PC-9 (cell line): ENCODE data around the gene ALMS1. TPM values are rescaled to one million over a fixed set of nuclear protein-coding genes. Genes with fewer than 3 reads are reported as not detected.

Experiments used
- BruUV-seq: library from RNA; stranded (reverse); fragments of 400-500 nt; replicated peaks from 2 replicates; lab custom pipeline; 2021; lab: Mats Ljungman, UMichigan
- CTCF ChIA-PET: fragments of 300-600 bp; sonication (Branson Sonifier 250); formaldehyde crosslinking; loops from one replicate; lab custom pipeline; 2022; ENCODE audit warnings: antibody characterized with exemption; lab: Charles Lee
- POLR2A ChIA-PET: fragments of 300-600 bp; sonication (Branson Sonifier 250); formaldehyde crosslinking; loops from one replicate; lab custom pipeline; 2022; ENCODE audit warnings: antibody characterized with exemption; ENCODE audit not compliant: unreplicated experiment; lab: Charles Lee
- DNase-seq, 2 experiments: peaks; one replicate each; pipeline versions ENCODE4 v3.0.0 to v3.0.0-alpha.2; 2015 to 2022; ENCODE audit warnings: mixed read lengths in 1 of 2
- H2AFZ ChIP-seq: fragments of 200-600 bp; sonication (generic); 2 replicates; pipeline ENCODE4 v1.8.1; 2017; ENCODE audit warnings: antibody characterized with exemption
- H3F3A ChIP-seq: fragments of 200-600 bp; sonication (generic); 2 replicates; pipeline ENCODE4 v1.8.1; 2017; ENCODE audit warnings: antibody characterized with exemption, mild to moderate bottlenecking, low read depth; ENCODE audit not compliant: insufficient read depth
- H3K27ac ChIP-seq: fragments of 200-600 bp; sonication (generic); 2 replicates; pipeline ENCODE4 v1.6.1; 2016; ENCODE audit warnings: mixed run types
- H3K27me3 ChIP-seq: fragments of 200-600 bp; sonication (generic); 2 replicates; pipeline ENCODE4 v1.6.1; 2016; ENCODE audit warnings: low read depth, mixed run types; ENCODE audit not compliant: insufficient read depth
- H3K36me3 ChIP-seq: fragments of 200-600 bp; sonication (generic); 2 replicates; pipeline ENCODE4 v1.6.1; 2016; ENCODE audit warnings: low read depth, mixed run types
- H3K4me1 ChIP-seq: fragments of 200-600 bp; sonication (generic); replicated peaks from 2 replicates; pipeline ENCODE4 v1.6.1; 2016; ENCODE audit warnings: mixed run types; ENCODE audit not compliant: insufficient read depth
- H3K4me2 ChIP-seq: fragments of 200-600 bp; sonication (generic); 2 replicates; pipeline ENCODE4 v1.6.1; 2017; ENCODE audit warnings: mixed run types
- H3K4me3 ChIP-seq: fragments of 200-600 bp; sonication (generic); 2 replicates; pipeline ENCODE4 v1.6.1; 2016; ENCODE audit warnings: mixed run types
- H3K79me2 ChIP-seq: fragments of 200-600 bp; sonication (generic); 2 replicates; pipeline ENCODE4 v1.6.1; 2017; ENCODE audit warnings: low read depth, mixed run types
- H3K9me2 ChIP-seq: fragments of 200-600 bp; sonication (generic); 2 replicates; pipeline ENCODE4 v1.8.1; 2017; ENCODE audit warnings: mild to moderate bottlenecking; ENCODE audit not compliant: insufficient read depth
- H3K9me3 ChIP-seq: fragments of 200-600 bp; sonication (generic); 2 replicates; pipeline ENCODE4 v1.8.1; 2016; ENCODE audit warnings: low read depth; ENCODE audit not compliant: insufficient read depth
- H4K20me1 ChIP-seq: fragments of 200-600 bp; sonication (generic); 2 replicates; pipeline ENCODE4 v1.8.1; 2017; ENCODE audit not compliant: insufficient read depth
- EZH2 ChIP-seq: fragments of 200-600 bp; sonication (generic); IDR thresholded peaks from 2 replicates; pipeline ENCODE4 v1.8.0; 2017; ENCODE audit warnings: antibody characterized with exemption, low read depth
- intact Hi-C: fragments of 100-400 bp; cut with micrococcal nuclease; formaldehyde crosslinking; loops from one replicate; pipeline ENCODE4 v1.10.0; 2022; ENCODE audit not compliant: unreplicated experiment
- total RNA-seq: library from RNA; stranded (reverse); gene quantifications from 2 replicates; pipeline ENCODE4 v1.2.3, GENCODE V29; 2021
- TF ChIP-seq, protein P1 (sequence below): fragments of 200-600 bp; sonication (generic); conservative IDR thresholded peaks from 2 replicates; pipeline ENCODE4 v1.6.1; 2017; ENCODE audit warnings: mixed run types, antibody characterized with exemption, mild to moderate bottlenecking, moderate library complexity

ALMS1 gene
- total RNA-seq, 1 experiment from 2014 or later, result 16.7 TPM

DNA sequence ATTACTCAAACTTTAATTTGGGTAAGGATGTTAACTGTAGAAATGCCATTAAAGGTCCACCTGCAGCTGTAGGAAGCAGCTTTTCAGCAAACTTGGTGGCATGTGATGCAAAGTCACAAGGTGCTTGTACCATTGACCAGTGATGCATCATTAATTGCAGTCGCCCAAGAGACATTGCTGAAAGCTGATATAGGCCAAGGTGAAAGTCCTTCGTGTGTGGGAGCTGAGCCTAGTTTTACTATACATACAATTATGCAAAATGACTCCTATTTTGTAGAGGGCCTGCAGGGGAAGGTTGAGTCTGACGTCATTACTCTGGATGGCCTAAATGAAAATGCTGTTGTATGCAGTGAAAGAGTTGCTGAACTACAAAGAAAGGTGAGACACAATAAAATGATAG, 40.5 kb downstream of the ALMS1 start:
- Histone ChIP-seq H3F3A (no peaks in the 10 kb centered on the region), H3K79me2 (no peaks in the 10 kb centered on the region), H3K9me2 (no peaks in the 10 kb centered on the region; the same call in 1 of the 2 replicates), H4K20me1 (no peaks in the 10 kb centered on the region), H3K27me3 (no peaks in the 10 kb centered on the region), H3K4me3 (no peak overlapping the region), H3K36me3 (0 out of 2 replicates have a peak, but pooled peaks cover 5% of the 10 kb centered on the region), H2AFZ (no peak overlapping the region), H3K4me2 (no peak overlapping the region), H3K9me3 (no peaks in the 10 kb centered on the region), H3K27ac (no peak overlapping the region), H3K4me1 (no peaks in the 10 kb centered on the region)
- BruUV-seq, result no TSS peak
- TF ChIP-seq EZH2, result no peak
- TF ChIP-seq, protein P1, sequence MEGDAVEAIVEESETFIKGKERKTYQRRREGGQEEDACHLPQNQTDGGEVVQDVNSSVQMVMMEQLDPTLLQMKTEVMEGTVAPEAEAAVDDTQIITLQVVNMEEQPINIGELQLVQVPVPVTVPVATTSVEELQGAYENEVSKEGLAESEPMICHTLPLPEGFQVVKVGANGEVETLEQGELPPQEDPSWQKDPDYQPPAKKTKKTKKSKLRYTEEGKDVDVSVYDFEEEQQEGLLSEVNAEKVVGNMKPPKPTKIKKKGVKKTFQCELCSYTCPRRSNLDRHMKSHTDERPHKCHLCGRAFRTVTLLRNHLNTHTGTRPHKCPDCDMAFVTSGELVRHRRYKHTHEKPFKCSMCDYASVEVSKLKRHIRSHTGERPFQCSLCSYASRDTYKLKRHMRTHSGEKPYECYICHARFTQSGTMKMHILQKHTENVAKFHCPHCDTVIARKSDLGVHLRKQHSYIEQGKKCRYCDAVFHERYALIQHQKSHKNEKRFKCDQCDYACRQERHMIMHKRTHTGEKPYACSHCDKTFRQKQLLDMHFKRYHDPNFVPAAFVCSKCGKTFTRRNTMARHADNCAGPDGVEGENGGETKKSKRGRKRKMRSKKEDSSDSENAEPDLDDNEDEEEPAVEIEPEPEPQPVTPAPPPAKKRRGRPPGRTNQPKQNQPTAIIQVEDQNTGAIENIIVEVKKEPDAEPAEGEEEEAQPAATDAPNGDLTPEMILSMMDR, result no peak
- ChIA-PET POLR2A (no interaction called here), CTCF (no interaction called here)
- intact Hi-C loops, result no loop called here
- DNase-seq, result no peak

DNA sequence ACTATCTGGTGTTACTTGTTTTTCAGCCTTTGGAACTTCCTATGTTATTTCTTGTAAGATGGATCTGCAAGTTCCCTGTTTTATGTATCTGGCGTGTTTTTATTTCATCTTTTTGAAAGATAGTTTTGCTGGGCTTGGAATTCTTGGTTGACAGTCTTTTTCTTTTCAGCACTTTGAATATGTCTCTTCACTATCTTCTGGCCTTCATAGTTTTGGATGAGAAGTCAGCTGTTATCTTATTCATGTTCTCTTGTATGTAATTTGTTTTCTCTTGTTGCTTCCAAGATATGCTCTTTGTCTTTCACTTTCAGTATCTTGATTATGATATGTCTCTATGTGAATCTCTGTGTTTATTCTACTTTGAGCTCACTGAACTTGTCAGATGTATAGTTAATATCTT, 50.4 kb downstream of the ALMS1 start:
- H3K27me3 ChIP-seq, result no peaks in the 10 kb centered on the region
- H3K4me3 ChIP-seq, result no peak overlapping the region
- no peak overlapping the region for H3K4me2 ChIP-seq
- no peak overlapping the region for H2AFZ ChIP-seq
- BruUV-seq, result no TSS peak
- H3K27ac ChIP-seq, result no peak overlapping the region
- ChIA-PET CTCF (no interaction called here), POLR2A (no interaction called here)
- H3K9me2 ChIP-seq, result no peaks in the 10 kb centered on the region; the same call in 1 of the 2 replicates
- H4K20me1 ChIP-seq, result no peaks in the 10 kb centered on the region
- no peaks in the 10 kb centered on the region for H3K79me2 ChIP-seq
- no peak for DNase-seq
- 0 out of 2 replicates have a peak, but pooled peaks cover 13% of the 10 kb centered on the region for H3K36me3 ChIP-seq
- no peaks in the 10 kb centered on the region for H3K4me1 ChIP-seq
- intact Hi-C loops, result no loop called here
- peaks cover 9% of the 10 kb centered on the region for H3K9me3 ChIP-seq
- no peak for TF ChIP-seq EZH2
- H3F3A ChIP-seq, result no peaks in the 10 kb centered on the region

DNA sequence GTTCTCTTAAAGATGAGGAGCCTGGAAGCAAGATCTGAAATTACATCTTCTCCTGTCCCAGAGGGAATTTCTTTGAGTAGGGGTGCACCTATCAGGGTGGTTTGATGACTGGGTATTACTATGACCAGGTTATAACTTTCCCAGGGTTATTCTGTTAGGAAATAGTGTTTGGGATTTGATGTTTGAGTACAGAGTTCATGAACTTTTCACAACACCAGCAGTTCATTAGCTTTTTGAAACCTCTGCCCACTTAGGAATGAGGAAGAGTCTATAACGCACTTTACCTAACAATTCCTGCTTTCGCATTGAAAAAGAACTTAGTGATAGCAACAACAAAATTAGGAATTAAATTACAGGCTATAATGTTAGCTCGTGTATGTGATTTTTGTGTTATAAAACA, 58.6 kb downstream of the ALMS1 start:
- H3K9me3 ChIP-seq, result no peaks in the 10 kb centered on the region
- POLR2A ChIA-PET, result no interaction called here
- CTCF ChIA-PET, result no interaction called here
- H3K9me2 ChIP-seq, result no peaks in the 10 kb centered on the region
- no peak overlapping the region for H3K27ac ChIP-seq
- no peak for TF ChIP-seq EZH2
- TF ChIP-seq, protein P1, result no peak
- H3K4me1 ChIP-seq, result no peaks in the 10 kb centered on the region
- H4K20me1 ChIP-seq, result no peaks in the 10 kb centered on the region
- H3K79me2 ChIP-seq, result no peaks in the 10 kb centered on the region
- no peak overlapping the region for H2AFZ ChIP-seq
- H3K4me2 ChIP-seq, result no peak overlapping the region
- no peaks in the 10 kb centered on the region for H3K36me3 ChIP-seq
- DNase-seq, result no peak
- no peaks in the 10 kb centered on the region for H3F3A ChIP-seq
- intact Hi-C loops, result no loop called here
- no peak overlapping the region for H3K4me3 ChIP-seq
- no peaks in the 10 kb centered on the region for H3K27me3 ChIP-seq
- no TSS peak for BruUV-seq

DNA sequence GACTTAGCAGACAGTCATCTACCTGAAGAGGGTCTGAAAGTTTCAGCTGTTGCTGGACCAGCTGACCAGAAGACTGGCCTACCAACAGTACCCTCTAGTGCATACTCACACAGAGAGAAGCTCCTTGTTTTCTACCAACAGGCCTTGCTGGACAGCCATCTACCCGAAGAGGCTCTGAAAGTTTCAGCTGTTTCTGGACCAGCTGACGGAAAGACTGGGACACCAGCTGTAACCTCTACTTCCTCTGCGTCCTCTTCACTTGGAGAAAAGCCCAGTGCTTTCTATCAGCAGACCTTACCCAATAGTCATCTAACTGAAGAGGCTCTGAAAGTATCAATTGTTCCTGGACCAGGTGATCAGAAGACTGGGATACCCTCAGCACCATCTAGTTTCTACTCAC, 63.2 kb downstream of the ALMS1 start:
- H3K36me3 ChIP-seq, result no peaks in the 10 kb centered on the region
- H2AFZ ChIP-seq, result no peak overlapping the region
- H3K4me3 ChIP-seq, result no peak overlapping the region
- intact Hi-C loops, result no loop called here
- no peak overlapping the region for H3K4me2 ChIP-seq
- H4K20me1 ChIP-seq, result no peaks in the 10 kb centered on the region
- H3F3A ChIP-seq, result no peaks in the 10 kb centered on the region
- DNase-seq, result no peak
- H3K27ac ChIP-seq, result no peak overlapping the region
- ChIA-PET CTCF (no interaction called here), POLR2A (no interaction called here)
- TF ChIP-seq EZH2, result no peak
- TF ChIP-seq, protein P1, result no peak
- no peaks in the 10 kb centered on the region for H3K9me3 ChIP-seq
- no peaks in the 10 kb centered on the region for H3K79me2 ChIP-seq
- H3K4me1 ChIP-seq, result no peaks in the 10 kb centered on the region
- no peaks in the 10 kb centered on the region; the same call in 1 of the 2 replicates for H3K9me2 ChIP-seq
- BruUV-seq, result no TSS peak
- no peaks in the 10 kb centered on the region for H3K27me3 ChIP-seq
